Fibroblast of skin of scalp (primary cell): Measurements from ENCODE around the gene CLEC17A.

Experiments used
- DNase-seq: peaks from one replicate; pipeline ENCODE4 v3.0.0-alpha.2; 2013

Gene CLEC17A

DNA sequence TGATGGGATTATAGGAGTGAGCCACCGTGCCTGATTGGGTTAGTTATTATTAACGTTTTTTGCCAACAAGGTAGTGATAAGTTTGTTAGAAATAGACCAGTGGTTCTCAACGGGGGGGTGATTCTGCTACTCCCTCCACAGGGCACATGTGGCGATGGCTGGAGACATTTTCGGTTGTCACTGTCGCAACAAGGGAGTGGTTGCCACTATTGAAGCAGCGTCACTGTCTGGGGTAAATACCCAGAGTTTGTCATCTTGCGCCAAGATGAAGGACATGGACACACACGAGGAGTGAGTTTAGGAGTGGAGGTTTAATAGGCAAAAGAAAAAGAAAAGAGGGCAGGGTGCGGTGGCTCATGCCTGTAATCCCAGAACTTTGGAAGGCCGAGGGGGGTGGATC is 72.8 kb downstream of the CLEC17A start:
- no peak for DNase-seq

DNA sequence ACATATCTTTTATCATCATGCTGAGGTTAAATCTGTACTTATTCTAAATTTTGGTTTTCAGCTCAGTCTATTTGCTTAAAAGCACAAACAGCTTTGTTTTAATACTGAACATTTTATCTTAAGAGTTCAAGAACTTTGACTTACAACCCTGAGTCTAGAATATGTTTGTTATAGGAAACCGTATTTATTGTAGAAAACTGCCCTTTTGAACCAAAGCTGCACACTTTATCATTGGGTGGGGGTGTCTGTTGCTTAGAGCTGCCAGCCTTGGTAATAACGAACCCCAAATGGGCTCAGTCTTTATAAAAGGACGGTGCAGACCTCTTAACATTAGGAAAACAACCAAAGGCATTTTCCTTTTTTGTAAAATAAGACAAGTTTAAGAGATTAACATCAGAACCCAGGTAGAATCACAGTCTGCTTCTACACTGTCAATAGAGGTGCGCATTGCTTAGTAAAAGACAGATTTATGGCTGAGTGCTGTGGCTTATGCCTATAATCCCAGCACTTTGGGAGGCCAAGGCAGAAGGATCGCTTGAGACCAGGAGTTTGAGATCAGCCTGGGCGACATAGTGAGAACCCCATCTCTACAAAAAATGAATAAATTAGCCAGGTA is 77.1 kb downstream of the CLEC17A start:
- DNase-seq, result no peak

DNA sequence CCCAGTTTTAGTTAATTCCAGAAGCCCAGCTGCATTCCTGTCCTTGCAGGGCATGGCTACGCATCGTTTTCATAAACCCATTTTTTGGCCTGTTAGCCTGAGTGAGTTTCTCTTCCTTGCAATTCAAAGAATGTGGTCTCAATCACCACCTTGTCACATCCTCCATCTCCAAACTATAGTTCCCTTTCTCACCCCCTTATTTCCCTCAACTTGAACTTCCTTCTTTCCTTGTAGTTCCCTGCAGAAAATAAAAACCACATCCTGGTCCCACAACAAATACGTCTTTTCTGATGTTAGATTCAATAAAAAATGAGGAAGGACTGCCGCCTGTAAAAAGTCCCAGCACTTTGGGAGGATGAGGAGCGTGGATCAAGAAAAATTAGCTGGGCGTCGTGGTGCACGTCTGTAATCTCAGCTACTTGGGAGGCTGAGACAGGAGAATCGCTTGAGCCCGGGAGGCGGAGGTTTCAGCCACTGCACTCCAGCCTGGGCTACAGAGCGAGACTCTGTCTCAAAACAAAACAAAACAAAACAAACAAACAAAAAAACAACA is 78.6 kb downstream of the CLEC17A start:
- DNase-seq, result no peak
